ENCODE results near the gene PIWIL4.

The PIWIL4 gene

GRCh38 chr11:94647926-94648325 lies 80.8 kb downstream of the PIWIL4 start:
- in situ Hi-C loops (cut with HindIII; ENCODE audit: low sequenced_read_pairs): no loop called here
- no peak overlapping the region for H3K4me3 ChIP-seq (ENCODE audit: low read depth, low read length)
- TF ChIP-seq CTCF (IDR thresholded peaks at IDR 0.05; ENCODE audit: low read depth, low read length, missing control alignments): no peak
- DNase-seq (ENCODE audit: low read depth): no peak

- H3K4me3 ChIP-seq (ENCODE audit: low read depth, low read length): no peak overlapping the region
- in situ Hi-C loops (cut with HindIII; ENCODE audit: low sequenced_read_pairs): no loop called here
- no peak for TF ChIP-seq CTCF (IDR thresholded peaks at IDR 0.05; ENCODE audit: low read depth, low read length, missing control alignments)
Measured at GRCh38 chr11:94648789-94649188, 81.6 kb downstream of the PIWIL4 start.

GRCh38 chr11:94649254-94649653 lies 82.1 kb downstream of the PIWIL4 start:
- TF ChIP-seq CTCF (IDR thresholded peaks at IDR 0.05; ENCODE audit: low read depth, low read length, missing control alignments): no peak
- in situ Hi-C loops (cut with HindIII; ENCODE audit: low sequenced_read_pairs): no loop called here
- no peak for DNase-seq (ENCODE audit: low read depth)
- H3K4me3 ChIP-seq (ENCODE audit: low read depth, low read length): no peak overlapping the region

More at GRCh38 chr11:94648789-94649188, 81.6 kb downstream of the PIWIL4 start:
- DNase-seq (ENCODE audit: low read depth): no peak

GRCh38 chr11:94649964-94650623 lies 82.9 kb downstream of the PIWIL4 start:
- H3K4me3 ChIP-seq (ENCODE audit: low read depth, low read length): no peak overlapping the region
- in situ Hi-C loops (cut with HindIII; ENCODE audit: low sequenced_read_pairs): no loop called here
- TF ChIP-seq CTCF (IDR thresholded peaks at IDR 0.05; ENCODE audit: low read depth, low read length, missing control alignments): no peak
- DNase-seq (ENCODE audit: low read depth): no peak

GRCh38 chr11:94650756-94651155 lies 83.6 kb downstream of the PIWIL4 start:
- in situ Hi-C loops (cut with HindIII; ENCODE audit: low sequenced_read_pairs): no loop called here
- no peak overlapping the region for H3K4me3 ChIP-seq (ENCODE audit: low read depth, low read length)
- DNase-seq (ENCODE audit: low read depth): no peak
- no peak for TF ChIP-seq CTCF (IDR thresholded peaks at IDR 0.05; ENCODE audit: low read depth, low read length, missing control alignments)

GRCh38 chr11:94652735-94653284 lies 85.6 kb downstream of the PIWIL4 start:
- TF ChIP-seq CTCF (IDR thresholded peaks at IDR 0.05; ENCODE audit: low read depth, low read length, missing control alignments): no peak
- in situ Hi-C loops (cut with HindIII; ENCODE audit: low sequenced_read_pairs): no loop called here
- H3K4me3 ChIP-seq (ENCODE audit: low read depth, low read length): no peak overlapping the region
- no peak for DNase-seq (ENCODE audit: low read depth)
